NB4 (cell line): ENCODE measurements around the gene CEP104.

Experiments used
- CTCF ChIP-seq: IDR thresholded peaks from one replicate; pipeline ENCODE4 v1.5.1; 2012; ENCODE audit warnings: low read depth, low read length
- MAX ChIP-seq: IDR thresholded peaks from 2 replicates; pipeline ENCODE4 v1.6.1; 2011; ENCODE audit warnings: low read depth, low read length
- MYC ChIP-seq: IDR thresholded peaks from 2 replicates; pipeline ENCODE4 v1.6.1; 2011; ENCODE audit warnings: low read depth, low read length
- POLR2A ChIP-seq: IDR thresholded peaks from 2 replicates; pipeline ENCODE4 v1.6.1; 2011; ENCODE audit warnings: mild to moderate bottlenecking; ENCODE audit not compliant: insufficient read length; ENCODE audit errors: extremely low read depth

GRCh38 chr1:3767328-3767925 is 89.6 kb downstream of the CEP104 start:
- TF ChIP-seq CTCF (no peak), POLR2A (no peak), MAX (no peak), MYC (no peak)
